ENCODE data around the gene PARN. TPM values are rescaled to one million over a fixed set of nuclear protein-coding genes. Genes with fewer than 3 reads are reported as not detected.

The PARN gene
- total RNA-seq, 1 experiment from 2014 or later: 57.8 TPM

- Histone ChIP-seq H3K27ac (ENCODE audit: low read length) (no peak overlapping the region), H3K9me3 (ENCODE audit: control insufficient read depth, insufficient read depth, low read depth, low read length) (no peaks in the 10 kb centered on the region), H3K4me1 (ENCODE audit: control insufficient read depth, insufficient read depth, low read length) (no peaks in the 10 kb centered on the region), H3K36me3 (ENCODE audit: control insufficient read depth, insufficient read depth, low read length) (peaks cover 27% of the 10 kb centered on the region), H3K27me3 (ENCODE audit: control insufficient read depth, insufficient read depth, low read length) (no peaks in the 10 kb centered on the region), H3K4me3 (ENCODE audit: low read depth in 2 of 2, low read length in 2 of 2) (no peak overlapping the region)
- ATAC-seq: no peak
- BruUV-seq (replicated peaks): no TSS peak
- DNase-seq (ENCODE audit: low read depth, low spot score): no peak
- intact Hi-C loops (cut with micrococcal nuclease; ENCODE audit: unreplicated experiment) (no loop called here), in situ Hi-C loops (cut with HindIII; ENCODE audit: low pct_unique_long_range_greater_than_20kb, low sequenced_read_pairs) (no loop called here)
- POLR2A ChIA-PET: no interaction called here
- CTCF ChIA-PET: no interaction called here
- TF ChIP-seq TCF7L2 (IDR thresholded peaks at IDR 0.05; ENCODE audit: low read depth, low read length) (no peak), REST (IDR thresholded peaks at IDR 0.05; ENCODE audit: insufficient read depth in 1 of 2, low read depth in 2 of 2, low read length in 1 of 2) (no peak), CTCF (IDR thresholded peaks at IDR 0.05) (no peak), POLR2AphosphoS5 (IDR thresholded peaks at IDR 0.05; ENCODE audit: low read depth, low read length) (no peak), SIN3A (IDR thresholded peaks at IDR 0.05; ENCODE audit: borderline replicate concordance, insufficient read depth, low read depth, low read length) (no peak)
Observed at GRCh38 chr16:14650629-14651028, 20.6 kb upstream of the PARN start.

- TF ChIP-seq CTCF (IDR thresholded peaks at IDR 0.05): no peak
- BruUV-seq (replicated peaks): no TSS peak
- DNase-seq (ENCODE audit: low read depth, low spot score) (no peak), ATAC-seq (no peak)
- ChIA-PET CTCF (no interaction called here), POLR2A (no interaction called here)
- H3K36me3 ChIP-seq (ENCODE audit: control insufficient read depth, insufficient read depth, low read length): peaks cover 29% of the 10 kb centered on the region
- in situ Hi-C loops (cut with HindIII; ENCODE audit: low pct_unique_long_range_greater_than_20kb, low sequenced_read_pairs) (no loop called here), intact Hi-C loops (cut with micrococcal nuclease; ENCODE audit: unreplicated experiment) (no loop called here)
- no peaks in the 10 kb centered on the region for H3K27me3 ChIP-seq (ENCODE audit: control insufficient read depth, insufficient read depth, low read length)
- H3K9me3 ChIP-seq (ENCODE audit: control insufficient read depth, insufficient read depth, low read depth, low read length): no peaks in the 10 kb centered on the region
- no peak overlapping the region for H3K27ac ChIP-seq (ENCODE audit: low read length)
- no peak overlapping the region for H3K4me3 ChIP-seq (ENCODE audit: low read depth in 2 of 2, low read length in 2 of 2)
- H3K4me1 ChIP-seq (ENCODE audit: control insufficient read depth, insufficient read depth, low read length): no peaks in the 10 kb centered on the region
Observed at GRCh38 chr16:14649816-14650215, 19.8 kb upstream of the PARN start.

GRCh38 chr16:14641926-14642325 is 11.9 kb upstream of the PARN start:
- intact Hi-C loops (cut with micrococcal nuclease; ENCODE audit: unreplicated experiment) (no loop called here), in situ Hi-C loops (cut with HindIII; ENCODE audit: low pct_unique_long_range_greater_than_20kb, low sequenced_read_pairs) (no loop called here)
- TF ChIP-seq REST (IDR thresholded peaks at IDR 0.05; ENCODE audit: insufficient read depth in 1 of 2, low read depth in 2 of 2, low read length in 1 of 2): no peak
- no peak for TF ChIP-seq CTCF (IDR thresholded peaks at IDR 0.05)
- no peak; the same call in 1 of the 2 replicates for TF ChIP-seq POLR2AphosphoS5 (IDR thresholded peaks at IDR 0.05; ENCODE audit: low read depth, low read length)
- TF ChIP-seq SIN3A (IDR thresholded peaks at IDR 0.05; ENCODE audit: borderline replicate concordance, insufficient read depth, low read depth, low read length): no peak
- TF ChIP-seq TCF7L2 (IDR thresholded peaks at IDR 0.05; ENCODE audit: low read depth, low read length): no peak
- DNase-seq (ENCODE audit: low read depth, low spot score): no peak
- no peaks in the 10 kb centered on the region for H3K27me3 ChIP-seq (ENCODE audit: control insufficient read depth, insufficient read depth, low read length)
- H3K4me1 ChIP-seq (ENCODE audit: control insufficient read depth, insufficient read depth, low read length): 0 out of 2 replicates have a peak, but pooled peaks cover 3% of the 10 kb centered on the region
- H3K36me3 ChIP-seq (ENCODE audit: control insufficient read depth, insufficient read depth, low read length): peaks cover 12% of the 10 kb centered on the region
- CTCF ChIA-PET: no interaction called here
- no peaks in the 10 kb centered on the region for H3K9me3 ChIP-seq (ENCODE audit: control insufficient read depth, insufficient read depth, low read depth, low read length)
- BruUV-seq (replicated peaks): no TSS peak
- POLR2A ChIA-PET: no interaction called here
- H3K27ac ChIP-seq (ENCODE audit: low read length): no peak overlapping the region
- ATAC-seq: peak; percentile 37; the same call in 1 of the 2 replicates
- H3K4me3 ChIP-seq (ENCODE audit: low read depth in 2 of 2, low read length in 2 of 2): no peak overlapping the region
